GM13976 (cell line): ENCODE results near the gene ATF7.

ENCODE experiments used
- DNase-seq: peaks from one replicate; pipeline ENCODE4 v3.0.0; 2012; ENCODE audit warnings: low spot score
- in situ Hi-C: fragments of 300-500 bp; cut with MboI; formaldehyde crosslinking; loops from one replicate; pipeline ENCODE4 v1.12.0; 2022; ENCODE audit warnings: low sequenced_read_pairs, mixed read lengths, inconsistent platforms; ENCODE audit not compliant: unreplicated experiment
- TF ChIP-seq, protein P1 (sequence below): IDR thresholded peaks from 2 replicates; pipeline ENCODE4 v1.5.1; 2012; ENCODE audit warnings: borderline replicate concordance, mild to moderate bottlenecking; ENCODE audit not compliant: insufficient read depth; ENCODE audit errors: extremely low read depth, missing control alignments, control extremely low read depth

The ATF7 gene

DNA sequence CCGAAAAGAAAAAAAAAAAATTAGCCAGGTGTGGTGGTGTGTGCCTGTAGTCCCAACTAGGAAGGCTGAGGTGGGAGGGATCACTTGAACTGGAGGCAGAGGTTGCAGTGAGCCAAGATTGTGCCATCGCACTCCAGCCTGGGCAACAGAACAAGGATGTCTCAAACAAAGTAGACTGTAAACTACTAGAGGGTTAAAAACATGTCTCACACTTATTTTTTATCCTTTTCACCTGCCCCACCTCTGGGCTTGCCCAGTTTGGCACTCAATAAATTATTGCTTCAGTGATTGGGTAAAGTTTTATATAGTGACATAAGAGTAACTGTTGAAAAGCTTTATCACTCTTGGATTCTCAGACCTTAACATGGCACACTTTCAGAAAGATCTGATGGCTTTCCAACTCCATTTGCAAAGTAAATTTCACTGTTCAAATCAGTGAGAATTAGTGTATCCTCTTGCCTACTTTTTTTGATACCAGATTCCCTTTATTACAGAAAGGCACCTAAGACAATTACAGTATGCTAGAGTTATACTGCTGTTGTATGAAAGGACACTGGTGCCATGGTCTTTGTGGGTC is 62.6 kb downstream of the ATF7 start:
- in situ Hi-C loops, result no loop called here
- no peak for DNase-seq
- TF ChIP-seq, protein P1, sequence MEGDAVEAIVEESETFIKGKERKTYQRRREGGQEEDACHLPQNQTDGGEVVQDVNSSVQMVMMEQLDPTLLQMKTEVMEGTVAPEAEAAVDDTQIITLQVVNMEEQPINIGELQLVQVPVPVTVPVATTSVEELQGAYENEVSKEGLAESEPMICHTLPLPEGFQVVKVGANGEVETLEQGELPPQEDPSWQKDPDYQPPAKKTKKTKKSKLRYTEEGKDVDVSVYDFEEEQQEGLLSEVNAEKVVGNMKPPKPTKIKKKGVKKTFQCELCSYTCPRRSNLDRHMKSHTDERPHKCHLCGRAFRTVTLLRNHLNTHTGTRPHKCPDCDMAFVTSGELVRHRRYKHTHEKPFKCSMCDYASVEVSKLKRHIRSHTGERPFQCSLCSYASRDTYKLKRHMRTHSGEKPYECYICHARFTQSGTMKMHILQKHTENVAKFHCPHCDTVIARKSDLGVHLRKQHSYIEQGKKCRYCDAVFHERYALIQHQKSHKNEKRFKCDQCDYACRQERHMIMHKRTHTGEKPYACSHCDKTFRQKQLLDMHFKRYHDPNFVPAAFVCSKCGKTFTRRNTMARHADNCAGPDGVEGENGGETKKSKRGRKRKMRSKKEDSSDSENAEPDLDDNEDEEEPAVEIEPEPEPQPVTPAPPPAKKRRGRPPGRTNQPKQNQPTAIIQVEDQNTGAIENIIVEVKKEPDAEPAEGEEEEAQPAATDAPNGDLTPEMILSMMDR, result no peak

DNA sequence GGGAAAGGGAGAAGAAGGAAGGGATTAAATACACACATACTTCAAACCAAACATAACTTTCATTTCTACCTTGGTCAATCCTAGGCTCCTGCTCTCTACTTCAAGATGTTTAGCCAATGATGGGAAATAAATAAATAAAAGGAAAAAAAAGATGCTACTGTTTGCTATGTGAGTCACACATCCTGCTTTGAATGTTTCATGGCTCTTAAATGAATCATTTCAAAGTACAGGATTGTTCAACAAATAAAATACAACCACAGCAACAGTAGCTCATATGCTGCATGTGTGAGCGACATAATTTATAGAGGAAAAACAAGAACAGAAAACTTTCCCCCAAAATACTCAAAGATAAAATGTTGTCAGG is 64.6 kb downstream of the ATF7 start:
- in situ Hi-C loops, result no loop called here
- TF ChIP-seq, protein P1, result no peak
- no peak for DNase-seq

DNA sequence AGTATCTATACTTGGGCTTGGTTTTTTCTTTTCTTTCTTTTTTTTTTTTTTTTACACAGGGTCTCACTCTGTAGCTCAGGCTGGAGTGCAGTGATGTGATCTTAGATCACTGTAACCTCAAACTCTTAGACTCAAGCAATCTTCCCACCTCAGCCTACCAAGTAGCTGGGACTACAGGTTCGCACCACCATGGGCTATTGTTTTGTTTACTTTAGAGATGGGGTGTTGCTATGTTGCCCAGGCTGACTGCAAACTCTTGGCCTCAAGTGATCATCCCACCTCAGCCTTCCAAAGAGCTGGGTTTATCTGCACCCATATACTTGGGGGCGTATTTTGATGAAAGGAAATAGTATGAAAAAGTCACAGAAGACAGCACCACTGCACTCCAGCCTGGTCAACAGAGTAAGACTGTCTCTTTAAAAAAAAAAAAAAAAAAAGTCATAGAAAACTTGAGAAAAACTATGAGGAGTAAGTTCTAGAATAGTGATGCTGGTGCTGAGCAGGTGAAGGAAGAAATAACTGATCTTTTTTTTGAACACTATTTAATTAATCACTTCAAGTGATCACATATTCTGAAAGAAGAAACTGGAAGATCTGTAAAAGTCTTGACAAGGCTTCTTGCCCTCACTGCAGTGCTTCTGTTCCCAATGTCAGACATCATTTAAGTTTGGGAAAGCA is 65.1 kb downstream of the ATF7 start:
- TF ChIP-seq, protein P1, result no peak
- in situ Hi-C loops, result no loop called here
- DNase-seq, result no peak

DNA sequence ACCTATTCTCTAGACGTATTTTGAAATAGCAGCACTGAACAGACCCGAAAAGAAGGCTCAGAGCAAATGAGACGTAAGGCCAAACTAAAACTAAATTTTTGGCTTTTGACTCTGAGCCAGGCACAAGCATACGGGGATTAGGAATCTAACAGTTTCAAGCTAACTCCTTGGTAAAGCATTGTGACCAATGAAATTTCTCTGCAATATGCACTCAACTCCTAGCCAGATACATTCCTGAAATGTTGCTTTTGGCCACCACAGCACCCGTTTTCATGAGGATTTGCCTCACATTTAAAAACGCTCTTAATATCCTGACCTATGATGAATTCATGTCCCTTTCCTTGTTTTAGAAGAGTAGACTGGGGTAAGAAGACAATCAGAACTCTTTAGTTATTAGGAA is 65.8 kb downstream of the ATF7 start:
- DNase-seq, result no peak
- in situ Hi-C loops, result no loop called here
- TF ChIP-seq, protein P1, result no peak

DNA sequence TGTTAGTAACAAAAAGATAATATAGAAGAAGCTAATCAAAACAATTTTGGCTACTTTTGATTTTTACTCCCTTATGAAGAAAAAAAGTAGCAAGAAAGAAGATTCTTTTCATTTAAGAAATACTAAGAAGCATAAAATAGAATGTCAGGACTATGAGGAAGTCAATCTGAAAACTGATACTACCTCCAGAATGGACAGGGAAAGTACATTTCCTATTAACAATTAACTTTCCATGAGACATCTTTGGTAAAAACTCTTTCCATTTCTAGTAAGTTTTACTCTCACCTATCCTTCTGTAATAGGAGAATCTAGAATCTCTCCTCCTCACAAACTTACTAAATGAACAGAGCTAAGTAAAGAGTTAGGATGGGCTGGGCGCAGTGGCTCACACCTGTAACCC is 67.6 kb downstream of the ATF7 start:
- TF ChIP-seq, protein P1, result no peak
- DNase-seq, result no peak
- in situ Hi-C loops, result no loop called here

DNA sequence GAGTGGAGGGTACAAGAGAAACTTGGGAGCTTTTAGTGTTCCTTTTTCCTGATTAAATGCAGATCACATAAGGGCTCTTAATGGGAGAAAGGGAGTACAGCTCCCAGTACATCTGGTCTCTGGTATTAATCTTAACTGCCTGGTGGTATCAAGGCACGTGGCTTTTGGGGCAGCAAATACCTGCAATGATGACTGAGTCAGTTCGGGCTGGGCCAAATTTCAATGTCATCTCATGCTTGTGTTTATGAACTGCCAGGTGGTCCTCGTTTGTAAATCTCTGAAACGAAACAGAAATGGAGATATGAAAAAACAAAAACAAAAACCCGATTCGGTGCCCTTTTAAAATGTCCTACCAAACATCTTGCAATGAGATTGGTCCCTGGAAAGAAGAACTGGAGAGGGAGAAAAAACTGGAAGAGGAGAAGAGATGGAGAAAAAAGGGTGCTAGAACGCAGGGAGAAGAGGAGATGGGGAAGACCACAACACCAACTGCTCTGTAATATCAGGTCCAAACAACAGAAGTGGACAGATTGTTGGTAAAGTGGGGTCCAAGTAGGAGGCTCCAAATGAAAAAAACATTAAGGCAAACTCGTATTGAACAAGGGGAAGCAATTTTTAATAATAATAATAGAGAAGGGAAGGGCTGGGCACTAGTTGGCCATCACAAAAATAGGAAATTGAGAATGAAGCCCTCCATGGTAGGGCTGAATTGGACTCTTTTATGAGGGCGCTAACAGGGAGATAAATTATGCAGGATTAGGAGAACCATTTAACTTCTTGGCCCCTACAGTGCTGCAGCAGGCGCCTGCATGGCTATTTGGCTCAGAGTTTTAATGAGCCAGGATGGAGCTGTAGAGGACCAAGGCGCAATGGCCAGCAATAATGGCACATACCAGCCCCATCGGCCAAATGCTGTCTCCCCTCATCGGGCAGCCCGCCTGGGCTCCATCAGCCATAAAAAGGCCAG is 73.5 kb downstream of the ATF7 start:
- DNase-seq, result no peak
- in situ Hi-C loops, result no loop called here
- TF ChIP-seq, protein P1, result no peak
